Heart left ventricle (tissue), 13 donors: Measurements from ENCODE around the gene YDJC.

ENCODE experiments used
- POLR2A ChIP-seq, 2 donors: fragments of 450-650 bp; IDR thresholded peaks; one replicate each; pipeline ENCODE4 v1.6.1; 2017; ENCODE audit warnings: antibody characterized with exemption in 2 of 2, mild to moderate bottlenecking in 2 of 2, moderate library complexity in 2 of 2
- TF ChIP-seq, protein P1 (sequence below), 12 donors: fragments of 200-600 bp; sonication (generic) in 4 of 12; IDR thresholded peaks; one replicate each; pipeline versions ENCODE4 v1.5.0 to v1.8.0; 2018 to 2022; ENCODE audit warnings: antibody characterized with exemption in 12 of 12, mild to moderate bottlenecking in 5 of 12
- donor health status: ischemic (EF 13 %, LVEDD 7.1; RV severe dilation, severe dysfunction).
- donor health status: DM: no; HTN: yes; CAD: no.
- donor health status: DM: no; HTN: no; CAD: no.
- donor health status: ischemic (EF 25% LVEDD 6.9; RV normal size, moderate dysfunction).
- donor health status: ischemic (EF 25% LVEDD 5.7; RV mildly dilated, moderate dysfunction).
- donor health status: ischemic (EF 35%, LVEDD 5.7; RV mildly dilated, moderate dysfunction).
- donor health status: nonischemic (EF 11% LVEDD 7.7; RV severe dilation, severe dysfunction).
- donor health status: DM: yes; HTN: yes; CAD: no.
- donor health status: PGD.
- donor health status: ischemic (EF 29% LVEDD 5.4; RV normal size, mild dysfunction).
- donor health status: nonischemic (EF 23%, LVEDD 6.1; RV moderate dilation, normal function).

DNA sequence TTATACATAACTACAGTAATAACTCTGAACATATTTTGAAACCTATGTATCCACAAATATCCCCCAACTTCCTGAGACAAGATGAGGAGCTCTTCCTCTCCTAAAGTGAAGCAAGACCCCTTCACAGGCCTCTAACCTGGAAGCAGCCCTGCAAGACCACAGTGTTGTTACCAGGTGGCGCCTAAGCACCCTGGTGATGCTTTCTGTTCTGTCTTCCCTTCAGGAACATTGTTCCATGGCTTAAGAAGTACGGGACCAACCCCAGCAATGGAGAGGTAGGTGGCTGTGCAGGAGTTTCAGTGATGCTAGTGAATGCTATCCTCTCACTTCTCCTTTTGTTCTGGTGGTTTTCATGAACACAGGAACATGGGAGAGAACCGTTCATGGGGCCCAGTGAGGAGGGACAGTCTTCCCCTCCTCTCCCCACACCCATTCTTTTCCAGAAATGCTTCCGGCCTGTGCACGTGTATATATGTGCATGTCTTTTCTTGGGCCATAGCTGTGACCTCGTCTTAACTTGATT lies 42.3 kb upstream of the YDJC start:
- TF ChIP-seq, protein P1, sequence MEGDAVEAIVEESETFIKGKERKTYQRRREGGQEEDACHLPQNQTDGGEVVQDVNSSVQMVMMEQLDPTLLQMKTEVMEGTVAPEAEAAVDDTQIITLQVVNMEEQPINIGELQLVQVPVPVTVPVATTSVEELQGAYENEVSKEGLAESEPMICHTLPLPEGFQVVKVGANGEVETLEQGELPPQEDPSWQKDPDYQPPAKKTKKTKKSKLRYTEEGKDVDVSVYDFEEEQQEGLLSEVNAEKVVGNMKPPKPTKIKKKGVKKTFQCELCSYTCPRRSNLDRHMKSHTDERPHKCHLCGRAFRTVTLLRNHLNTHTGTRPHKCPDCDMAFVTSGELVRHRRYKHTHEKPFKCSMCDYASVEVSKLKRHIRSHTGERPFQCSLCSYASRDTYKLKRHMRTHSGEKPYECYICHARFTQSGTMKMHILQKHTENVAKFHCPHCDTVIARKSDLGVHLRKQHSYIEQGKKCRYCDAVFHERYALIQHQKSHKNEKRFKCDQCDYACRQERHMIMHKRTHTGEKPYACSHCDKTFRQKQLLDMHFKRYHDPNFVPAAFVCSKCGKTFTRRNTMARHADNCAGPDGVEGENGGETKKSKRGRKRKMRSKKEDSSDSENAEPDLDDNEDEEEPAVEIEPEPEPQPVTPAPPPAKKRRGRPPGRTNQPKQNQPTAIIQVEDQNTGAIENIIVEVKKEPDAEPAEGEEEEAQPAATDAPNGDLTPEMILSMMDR (IDR thresholded peaks at IDR 0.05): no peak
- no peak for TF ChIP-seq POLR2A (IDR thresholded peaks at IDR 0.05)
